KBM-7 (cell line): ENCODE results near the gene PSMC2.
A peak's percentile ranks its signal among the peaks of the same experiment; 100 is the strongest.
"Not testable (repeated sequence)": the region's sequence is repeated elsewhere in the genome, so short reads cannot be mapped to it uniquely, and the experiment has no call there.

ENCODE experiments used
- DNase-seq: peaks from one replicate; pipeline ENCODE4 v3.0.0-alpha.2; 2015
- in situ Hi-C: fragments of 300-500 bp; cut with MboI; formaldehyde crosslinking; loops from 2 replicates; pipeline ENCODE4 v1.14.3; 2020; ENCODE audit warnings: low sequenced_read_pairs, low pct_unique_long_range_greater_than_20kb, mixed read lengths

The PSMC2 gene

GRCh38 chr7:103369432-103369831 lies 22.0 kb downstream of the PSMC2 start:
- in situ Hi-C loops: no loop called here
- no peak for DNase-seq

- in situ Hi-C loops: no loop called here
- no peak for DNase-seq
These were observed 26.6 kb downstream of the PSMC2 start for GRCh38 chr7:103373866-103374643.

GRCh38 chr7:103379270-103379975 lies 32.0 kb downstream of the PSMC2 start:
- in situ Hi-C loops: no loop called here
- peak; percentile 19 for DNase-seq

- no peak for DNase-seq
- in situ Hi-C loops: no loop called here
These were observed 33.1 kb downstream of the PSMC2 start for GRCh38 chr7:103380395-103381191.

DNA sequence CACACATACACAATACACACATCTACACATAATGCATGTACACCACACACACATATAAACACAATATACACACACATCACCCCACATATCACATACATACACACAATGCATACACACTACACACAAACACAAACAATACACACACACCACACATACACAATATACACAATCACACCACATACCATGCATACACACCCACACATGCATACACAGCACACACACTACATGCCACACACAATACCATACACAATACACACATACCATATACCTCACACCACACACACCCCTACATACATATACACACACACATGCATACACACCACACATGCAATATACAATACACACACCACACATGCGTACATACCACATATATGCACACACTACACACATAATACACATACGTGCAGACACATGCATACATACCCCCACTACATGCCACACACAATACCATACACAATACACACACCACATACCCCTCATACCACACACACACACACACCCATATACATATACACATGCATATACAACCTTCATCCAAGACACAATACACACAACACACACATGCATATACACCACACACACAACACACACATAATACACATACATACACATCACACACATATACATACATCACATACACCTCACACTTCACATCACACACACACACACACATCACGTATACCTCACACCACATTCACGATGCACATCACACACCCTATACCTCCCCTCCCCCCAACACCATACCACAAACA lies 34.0 kb downstream of the PSMC2 start:
- no peak for DNase-seq
- in situ Hi-C loops: no loop called here

DNA sequence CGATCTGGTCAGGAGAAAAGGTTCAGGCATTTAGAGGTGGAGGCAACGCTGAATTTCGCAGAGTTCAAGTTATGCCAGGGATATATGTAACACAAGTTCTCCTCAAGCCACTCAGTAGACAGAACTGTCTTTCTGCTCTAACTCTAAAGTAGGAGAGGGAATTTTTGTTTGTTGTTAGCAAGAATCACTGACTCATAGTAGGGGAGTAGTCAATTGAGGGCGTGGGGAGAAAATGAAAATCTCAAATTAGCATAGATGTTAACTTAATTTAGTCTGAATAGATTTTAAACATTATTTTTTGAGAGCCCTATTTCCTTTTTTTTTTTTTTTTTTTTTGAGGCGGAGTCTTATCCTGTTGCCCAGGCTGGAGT lies 34.6 kb downstream of the PSMC2 start:
- in situ Hi-C loops: no loop called here
- DNase-seq: no peak

GRCh38 chr7:103387242-103387641 lies 39.8 kb downstream of the PSMC2 start:
- DNase-seq: no peak
- in situ Hi-C loops: no loop called here

DNA sequence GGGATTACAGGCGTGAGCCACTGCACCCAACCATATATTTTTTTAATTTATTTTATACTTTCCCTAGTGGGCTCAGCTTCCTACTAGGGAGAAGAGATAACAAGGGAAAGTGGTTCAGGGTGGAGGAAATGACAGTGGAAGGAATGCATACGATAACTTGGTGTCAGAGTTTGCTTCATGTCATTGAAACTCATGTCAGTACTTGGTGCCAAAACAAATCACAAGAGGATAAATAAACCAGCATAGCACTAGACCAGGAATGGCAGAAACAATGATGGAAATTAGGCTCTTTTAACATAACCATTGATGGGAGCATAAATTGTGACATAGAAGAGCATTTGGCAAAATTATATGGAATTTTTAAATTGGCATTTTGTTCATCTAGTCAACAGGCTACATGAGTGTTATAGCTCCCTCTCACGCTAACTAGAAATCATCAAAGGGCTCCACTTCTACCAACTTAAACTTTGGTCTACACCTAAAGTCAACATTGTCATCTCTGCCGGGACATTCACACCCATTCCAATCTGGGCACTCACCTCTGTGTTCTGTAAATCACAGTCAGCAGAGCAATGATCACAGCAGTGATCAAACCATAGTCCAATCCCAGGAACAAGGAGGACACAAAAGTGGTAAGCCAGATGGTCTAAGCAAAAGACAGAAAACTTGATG lies 41.2 kb downstream of the PSMC2 start:
- in situ Hi-C loops: no loop called here
- no peak for DNase-seq

- no peak for DNase-seq
- in situ Hi-C loops: no loop called here
These were observed 41.8 kb downstream of the PSMC2 start for GRCh38 chr7:103389263-103389662.

DNA sequence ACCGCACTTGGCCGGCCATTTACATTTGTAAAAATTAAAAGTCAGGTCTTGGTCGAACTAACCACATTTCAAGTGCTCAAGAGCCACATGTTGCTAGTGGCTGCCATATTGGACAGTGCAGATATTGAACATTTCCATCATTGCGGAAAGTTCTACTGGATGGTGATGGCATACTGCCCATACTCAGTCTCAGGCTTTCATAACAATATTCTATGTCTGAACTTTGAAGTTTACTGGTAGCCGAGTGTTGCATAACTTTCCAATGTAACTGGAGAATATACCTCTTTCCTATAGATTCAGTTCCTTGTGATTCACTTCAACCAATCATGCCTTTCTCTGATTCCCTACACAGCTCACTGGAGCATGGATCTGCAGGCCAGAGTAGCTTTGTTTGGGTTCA lies 43.7 kb downstream of the PSMC2 start:
- DNase-seq: no peak
- in situ Hi-C loops: no loop called here

GRCh38 chr7:103391976-103392375 lies 44.5 kb downstream of the PSMC2 start:
- DNase-seq: no peak
- in situ Hi-C loops: no loop called here

GRCh38 chr7:103394566-103394965 lies 47.1 kb downstream of the PSMC2 start:
- in situ Hi-C loops: no loop called here
- no peak for DNase-seq

DNA sequence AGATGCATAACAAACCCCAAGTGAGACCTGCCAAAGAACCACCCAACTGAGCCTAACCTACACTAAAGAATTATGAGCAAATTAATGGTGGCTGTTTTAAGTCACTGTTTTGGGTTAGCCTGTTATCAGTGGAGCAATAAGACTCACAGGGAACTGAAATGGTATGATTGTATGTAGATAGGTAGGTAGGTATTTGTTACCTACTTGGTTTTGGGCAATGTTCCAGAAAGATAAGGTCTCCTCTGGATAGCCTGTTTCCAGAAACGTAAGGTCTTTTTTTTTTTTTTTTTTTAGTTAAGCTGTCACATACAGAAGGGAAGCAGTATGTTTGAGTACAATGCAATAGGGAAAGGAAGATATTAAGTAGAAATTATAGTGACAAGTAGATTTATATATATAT lies 47.6 kb downstream of the PSMC2 start:
- no peak for DNase-seq
- in situ Hi-C loops: no loop called here

- DNase-seq: peak; percentile 54
These were observed 49.0 kb downstream of the PSMC2 start for GRCh38 chr7:103396471-103396870.

GRCh38 chr7:103398483-103399127 lies 51.2 kb downstream of the PSMC2 start:
- in situ Hi-C loops: no loop called here

More at GRCh38 chr7:103396471-103396870, 49.0 kb downstream of the PSMC2 start:
- in situ Hi-C loops: no loop called here

DNA sequence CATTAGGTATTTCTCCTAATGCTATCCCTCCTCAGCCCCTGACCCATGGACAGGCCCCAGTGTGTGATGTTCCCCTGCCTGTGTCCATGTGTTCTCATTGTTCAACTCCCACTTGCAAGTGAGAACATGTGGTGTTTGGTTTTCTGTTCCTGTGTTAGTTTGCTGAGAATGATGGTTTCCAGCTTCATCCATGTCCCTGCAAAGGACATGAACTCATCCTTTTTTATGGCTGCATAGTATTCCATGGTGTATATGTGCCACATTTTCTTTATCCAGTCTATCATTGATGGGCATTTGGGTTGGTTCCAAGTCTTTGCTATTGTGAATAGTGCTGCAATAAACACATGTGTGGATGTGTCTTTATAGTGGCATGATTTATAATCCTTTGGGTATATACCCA lies 52.2 kb downstream of the PSMC2 start:
- in situ Hi-C loops, DNase-seq: not testable (repeated sequence)

More at GRCh38 chr7:103398483-103399127, 51.2 kb downstream of the PSMC2 start:
- no peak for DNase-seq

- in situ Hi-C loops, DNase-seq: not testable (repeated sequence)
These were observed 58.6 kb downstream of the PSMC2 start for GRCh38 chr7:103405789-103406613.
